22Rv1 (cell line): Measurements from ENCODE around the gene PDLIM5.
"Not testable (repeated sequence)": the region's sequence is repeated elsewhere in the genome, so short reads cannot be mapped to it uniquely, and the experiment has no call there.

Experiments
- H3K27ac ChIP-seq: fragments of 450-650 bp; 2 replicates; pipeline ENCODE4 v1.5.1; 2017
- ZFX ChIP-seq: fragments of 450-650 bp; IDR thresholded peaks from 2 replicates; pipeline ENCODE4 v1.6.1; 2017; ENCODE audit warnings: antibody characterized with exemption, borderline replicate concordance
- TF ChIP-seq, protein P1 (sequence below): fragments of 450-650 bp; IDR thresholded peaks from 2 replicates; pipeline ENCODE4 v1.5.1; 2017; ENCODE audit warnings: mild to moderate bottlenecking

Gene PDLIM5, protein sequence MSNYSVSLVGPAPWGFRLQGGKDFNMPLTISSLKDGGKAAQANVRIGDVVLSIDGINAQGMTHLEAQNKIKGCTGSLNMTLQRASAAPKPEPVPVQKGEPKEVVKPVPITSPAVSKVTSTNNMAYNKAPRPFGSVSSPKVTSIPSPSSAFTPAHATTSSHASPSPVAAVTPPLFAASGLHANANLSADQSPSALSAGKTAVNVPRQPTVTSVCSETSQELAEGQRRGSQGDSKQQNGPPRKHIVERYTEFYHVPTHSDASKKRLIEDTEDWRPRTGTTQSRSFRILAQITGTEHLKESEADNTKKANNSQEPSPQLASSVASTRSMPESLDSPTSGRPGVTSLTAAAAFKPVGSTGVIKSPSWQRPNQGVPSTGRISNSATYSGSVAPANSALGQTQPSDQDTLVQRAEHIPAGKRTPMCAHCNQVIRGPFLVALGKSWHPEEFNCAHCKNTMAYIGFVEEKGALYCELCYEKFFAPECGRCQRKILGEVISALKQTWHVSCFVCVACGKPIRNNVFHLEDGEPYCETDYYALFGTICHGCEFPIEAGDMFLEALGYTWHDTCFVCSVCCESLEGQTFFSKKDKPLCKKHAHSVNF

DNA sequence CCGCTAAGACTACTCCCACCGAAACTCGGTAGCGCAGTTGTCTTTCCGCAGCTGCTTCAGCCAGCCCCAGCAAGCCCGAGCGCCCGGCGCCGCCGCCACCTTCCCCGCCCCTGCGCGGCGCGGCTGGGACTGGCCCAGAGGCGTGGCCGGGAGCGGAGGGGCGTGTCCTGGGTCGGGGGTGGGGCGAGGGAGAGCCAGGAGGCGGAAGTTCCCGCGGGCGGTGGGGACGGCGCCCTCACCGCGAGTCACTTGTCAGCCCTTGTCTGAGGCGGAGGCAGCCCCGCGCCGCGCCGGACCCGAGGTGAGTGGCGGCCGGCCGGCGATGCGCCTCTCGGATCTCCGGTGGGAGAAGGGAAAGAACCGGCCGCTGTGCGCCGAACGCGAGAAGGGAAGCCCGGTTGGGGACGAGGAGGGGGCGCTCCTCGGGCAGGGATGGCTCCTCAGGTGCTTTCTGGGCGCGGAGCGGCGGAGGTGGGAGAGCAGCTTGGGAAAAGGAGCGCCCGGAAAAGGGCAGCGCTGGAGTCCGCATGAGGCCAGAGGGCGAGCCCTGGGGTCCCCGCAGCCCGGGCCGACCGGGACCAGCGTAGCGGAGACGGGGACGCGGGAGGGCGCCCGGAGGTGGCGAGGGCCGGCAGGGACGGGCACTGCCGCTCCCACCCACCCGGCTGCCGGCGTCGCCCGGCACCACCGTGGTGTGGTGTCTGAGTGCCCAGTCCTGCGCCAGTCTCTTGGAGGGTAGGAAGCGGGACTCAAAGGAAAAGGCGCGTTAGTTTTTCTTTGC, at the start of gene PDLIM5:
Gene PDLIM5, plus strand, starts transcription at position 248 of the 781 bp plus-strand sequence. CDS start 3,347 bp downstream, outside the sequence.
- H3K27ac ChIP-seq: peak within 1 kb of the TSS; percentile 74

DNA sequence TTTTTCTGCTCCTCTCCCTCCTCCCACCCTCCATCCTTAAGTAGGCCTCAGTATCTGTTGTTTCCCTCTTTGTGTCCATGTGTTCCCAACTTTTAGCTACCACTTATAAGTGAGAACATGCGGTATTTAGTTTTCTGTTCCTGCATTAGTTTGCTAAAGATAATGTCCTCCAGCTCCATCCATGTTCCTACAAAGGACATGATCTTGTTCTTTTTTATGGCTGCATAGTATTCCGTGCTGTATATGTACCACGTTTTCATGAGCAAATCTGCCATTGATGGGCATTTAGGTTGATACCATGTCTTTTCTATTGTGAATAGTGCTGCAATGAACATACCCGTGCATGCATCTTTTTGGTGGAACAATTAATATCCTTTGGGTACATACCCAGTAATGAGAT, 49.3 kb upstream of the PDLIM5 start:
- H3K27ac ChIP-seq: not testable (repeated sequence)

More for the DNA sequence above, at the start of gene PDLIM5:
- TF ChIP-seq ZFX: no peak
- TF ChIP-seq, protein P1, sequence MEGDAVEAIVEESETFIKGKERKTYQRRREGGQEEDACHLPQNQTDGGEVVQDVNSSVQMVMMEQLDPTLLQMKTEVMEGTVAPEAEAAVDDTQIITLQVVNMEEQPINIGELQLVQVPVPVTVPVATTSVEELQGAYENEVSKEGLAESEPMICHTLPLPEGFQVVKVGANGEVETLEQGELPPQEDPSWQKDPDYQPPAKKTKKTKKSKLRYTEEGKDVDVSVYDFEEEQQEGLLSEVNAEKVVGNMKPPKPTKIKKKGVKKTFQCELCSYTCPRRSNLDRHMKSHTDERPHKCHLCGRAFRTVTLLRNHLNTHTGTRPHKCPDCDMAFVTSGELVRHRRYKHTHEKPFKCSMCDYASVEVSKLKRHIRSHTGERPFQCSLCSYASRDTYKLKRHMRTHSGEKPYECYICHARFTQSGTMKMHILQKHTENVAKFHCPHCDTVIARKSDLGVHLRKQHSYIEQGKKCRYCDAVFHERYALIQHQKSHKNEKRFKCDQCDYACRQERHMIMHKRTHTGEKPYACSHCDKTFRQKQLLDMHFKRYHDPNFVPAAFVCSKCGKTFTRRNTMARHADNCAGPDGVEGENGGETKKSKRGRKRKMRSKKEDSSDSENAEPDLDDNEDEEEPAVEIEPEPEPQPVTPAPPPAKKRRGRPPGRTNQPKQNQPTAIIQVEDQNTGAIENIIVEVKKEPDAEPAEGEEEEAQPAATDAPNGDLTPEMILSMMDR: 0 out of 2 replicates have a peak, but pooled peaks have one; percentile 11

DNA sequence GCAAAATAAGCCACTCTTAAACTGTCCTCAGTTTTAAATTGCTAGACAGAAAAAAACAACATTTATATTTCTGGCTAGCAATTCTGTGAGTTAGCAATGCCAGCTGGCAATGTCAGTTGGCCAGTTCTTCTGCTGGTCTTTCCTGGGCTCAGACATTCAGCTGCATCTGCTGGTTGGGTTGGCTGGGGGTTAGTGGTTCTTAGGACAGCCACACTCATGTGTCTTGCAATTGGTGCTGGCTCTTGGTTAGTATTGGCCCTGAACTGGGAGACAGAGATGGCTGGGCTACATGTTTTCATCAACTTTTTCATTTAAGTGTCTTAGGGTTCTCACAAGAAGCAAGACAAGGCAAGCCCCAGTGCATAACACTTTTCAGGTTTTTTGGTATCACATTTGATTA, 48.0 kb upstream of the PDLIM5 start:
- TF ChIP-seq, protein P1: no peak
- no peak for TF ChIP-seq ZFX

DNA sequence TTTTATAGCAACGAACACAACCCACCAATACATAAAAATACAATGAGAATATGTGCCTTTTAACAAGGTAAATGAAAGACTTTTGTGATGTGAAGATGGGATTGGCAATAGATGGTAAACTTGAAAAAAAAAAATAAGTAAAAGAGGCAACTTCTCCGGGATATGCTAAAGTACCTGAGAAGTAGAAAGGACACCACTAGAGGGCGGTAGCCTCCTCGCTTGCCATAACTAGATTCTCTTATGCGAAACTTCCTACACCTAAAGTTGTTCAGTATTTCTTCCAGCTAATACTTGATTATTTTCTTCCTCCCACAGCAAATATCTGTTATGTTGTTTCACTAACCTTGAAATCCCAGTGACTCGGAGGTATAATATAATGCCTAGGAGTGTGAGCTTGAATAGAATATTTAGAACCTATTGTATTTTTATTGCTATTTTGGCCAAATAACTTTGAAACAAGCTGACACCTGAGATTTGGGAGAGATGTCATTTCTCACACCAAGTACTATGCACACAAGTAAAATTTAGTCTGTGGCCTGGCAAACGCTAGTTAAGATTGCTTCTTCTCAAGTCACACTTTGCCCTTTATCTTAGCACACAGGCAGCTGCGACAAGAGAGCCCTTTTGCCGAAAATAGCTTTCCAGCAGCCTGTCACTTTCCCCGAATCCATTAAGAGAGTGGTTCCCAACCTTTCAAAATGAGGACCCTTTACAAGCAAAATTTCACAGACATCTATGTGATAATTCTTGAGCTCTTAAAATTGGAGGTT, 44.9 kb upstream of the PDLIM5 start:
- H3K27ac ChIP-seq: no peak overlapping the region

More for the DNA sequence above, 48.0 kb upstream of the PDLIM5 start:
- no peak overlapping the region for H3K27ac ChIP-seq

DNA sequence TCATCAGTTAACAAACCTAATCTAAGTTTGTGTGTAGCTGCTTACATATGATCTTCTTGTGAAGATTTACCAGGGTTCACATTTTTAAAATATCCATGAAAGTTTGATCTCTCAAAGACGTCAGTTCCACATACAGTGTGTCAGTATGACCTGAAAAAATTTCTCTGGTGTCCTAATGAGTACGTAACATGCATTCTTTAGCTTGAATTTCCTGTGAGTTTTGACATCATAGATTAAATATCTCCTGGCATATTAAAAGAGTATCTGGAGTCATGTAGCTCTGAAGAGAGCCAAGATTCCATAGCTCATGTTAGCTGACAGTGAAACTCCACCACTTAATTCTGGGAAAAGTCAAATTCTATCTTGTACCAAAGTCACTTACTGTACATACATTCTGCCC, 43.9 kb upstream of the PDLIM5 start:
- TF ChIP-seq, protein P1: no peak
- TF ChIP-seq ZFX: no peak
- no peak overlapping the region for H3K27ac ChIP-seq

More for the DNA sequence above, 44.9 kb upstream of the PDLIM5 start:
- TF ChIP-seq, protein P1: peak; percentile 98
- no peak for TF ChIP-seq ZFX

DNA sequence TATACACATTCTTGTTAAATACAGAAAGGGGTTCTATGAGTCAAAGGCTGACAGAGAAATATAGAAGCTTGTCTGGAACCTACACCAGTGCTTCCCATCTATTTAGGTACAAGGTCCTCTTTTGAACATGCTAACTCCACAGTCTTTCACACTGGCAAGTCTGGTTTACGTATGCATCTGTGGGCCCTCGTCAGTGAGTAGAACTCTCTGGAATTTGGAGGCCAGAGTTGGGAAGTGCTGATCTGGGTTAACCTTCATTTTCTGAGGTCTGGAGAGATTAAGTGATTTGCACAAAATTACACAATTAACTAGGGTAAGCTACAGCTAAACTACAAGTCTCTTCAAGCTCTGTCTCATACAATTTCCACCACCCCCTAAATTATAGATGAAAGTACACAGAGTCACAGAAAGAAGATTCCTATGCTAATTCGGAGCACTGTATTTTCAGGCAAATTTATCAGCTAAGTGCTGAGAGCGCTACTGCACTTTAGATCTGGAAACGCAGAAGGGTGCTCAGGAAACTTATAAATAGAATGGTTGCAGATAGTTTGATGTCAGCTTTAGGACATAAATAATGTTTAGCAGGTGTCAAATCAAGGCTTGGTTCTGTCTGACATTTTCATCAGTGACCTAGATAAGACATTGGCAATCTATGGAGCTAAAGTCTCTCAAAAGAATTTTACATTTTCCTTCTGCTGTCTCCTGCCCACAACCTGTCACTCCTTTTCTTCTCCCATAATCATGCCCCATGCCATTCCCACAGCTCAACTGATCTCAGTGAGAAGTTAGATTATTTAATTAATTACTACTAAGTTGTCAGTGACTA, 43.0 kb upstream of the PDLIM5 start:
- no peak for TF ChIP-seq ZFX
- TF ChIP-seq, protein P1: no peak
- no peak overlapping the region for H3K27ac ChIP-seq
